ENCODE measurements around the gene TEX54. TPM values are rescaled to one million over a fixed set of nuclear protein-coding genes. Genes with fewer than 3 reads are reported as not detected.

Gene TEX54
- total and polyA plus RNA-seq, 2 of the 13 experiments (the other 11 are each of a cell fraction or from before 2014, with no cell fraction given), result not detected

DNA sequence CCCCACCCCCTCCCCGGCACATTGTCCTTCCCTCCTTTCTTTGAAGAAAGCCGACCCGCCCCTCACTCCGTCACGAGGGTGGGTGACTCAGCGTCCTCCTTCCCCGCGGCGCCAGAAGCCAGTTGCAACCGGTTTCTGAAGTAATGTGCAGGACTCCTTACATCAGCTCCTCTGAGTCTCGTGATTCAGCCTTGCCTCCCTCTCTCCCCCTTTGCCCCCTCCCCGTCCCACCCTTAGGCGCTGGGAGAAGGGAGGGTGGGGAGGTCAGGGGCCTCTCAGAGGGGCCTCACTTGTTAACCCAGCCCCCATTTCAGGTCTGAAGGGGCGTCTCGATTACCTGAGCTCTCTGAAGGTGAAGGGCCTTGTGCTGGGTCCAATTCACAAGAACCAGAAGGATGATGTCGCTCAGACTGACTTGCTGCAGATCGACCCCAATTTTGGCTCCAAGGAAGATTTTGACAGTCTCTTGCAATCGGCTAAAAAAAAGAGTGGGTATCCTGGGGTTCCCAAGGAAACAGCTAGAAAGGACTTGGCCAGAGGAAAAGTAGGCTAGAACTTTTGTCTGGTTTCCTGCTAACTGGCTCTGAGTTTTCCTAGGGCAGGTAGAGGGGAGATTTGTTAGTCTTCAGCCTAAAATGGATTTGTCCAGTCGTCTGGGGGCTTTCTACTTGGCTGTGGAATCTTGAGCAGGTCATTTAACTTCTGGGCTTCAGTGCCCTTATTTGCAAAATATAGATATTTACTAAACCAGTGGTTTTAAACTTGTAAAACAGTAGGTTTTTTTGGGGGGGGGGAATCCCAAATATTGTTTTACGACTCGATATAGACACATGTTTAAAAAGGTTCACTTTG lies 49.2 kb upstream of the TEX54 start (continued):
- TF ChIP-seq ZFP36 (IDR thresholded peaks at IDR 0.05; ENCODE audit: borderline replicate concordance, low read depth, low read length, partially characterized antibody), result no peak
- peak; percentile 33 for TF ChIP-seq RBM22 (optimal IDR thresholded peaks at IDR 0.05; ENCODE audit: low read length)
- peak; percentile 39; the same call in 1 of the 2 replicates for TF ChIP-seq NFE2 (CRISPR knock-in tag; IDR thresholded peaks at IDR 0.05)
- 0 out of 2 replicates have a peak, but pooled peaks have one; percentile 2 for TF ChIP-seq SP5 (CRISPR knock-in tag; IDR thresholded peaks at IDR 0.05; ENCODE audit: borderline replicate concordance, low read depth)
- TF ChIP-seq ZNF446 (CRISPR knock-in tag; IDR thresholded peaks at IDR 0.05), result 0 out of 2 replicates have a peak, but pooled peaks have one; percentile 3
- TF ChIP-seq, protein P1, sequence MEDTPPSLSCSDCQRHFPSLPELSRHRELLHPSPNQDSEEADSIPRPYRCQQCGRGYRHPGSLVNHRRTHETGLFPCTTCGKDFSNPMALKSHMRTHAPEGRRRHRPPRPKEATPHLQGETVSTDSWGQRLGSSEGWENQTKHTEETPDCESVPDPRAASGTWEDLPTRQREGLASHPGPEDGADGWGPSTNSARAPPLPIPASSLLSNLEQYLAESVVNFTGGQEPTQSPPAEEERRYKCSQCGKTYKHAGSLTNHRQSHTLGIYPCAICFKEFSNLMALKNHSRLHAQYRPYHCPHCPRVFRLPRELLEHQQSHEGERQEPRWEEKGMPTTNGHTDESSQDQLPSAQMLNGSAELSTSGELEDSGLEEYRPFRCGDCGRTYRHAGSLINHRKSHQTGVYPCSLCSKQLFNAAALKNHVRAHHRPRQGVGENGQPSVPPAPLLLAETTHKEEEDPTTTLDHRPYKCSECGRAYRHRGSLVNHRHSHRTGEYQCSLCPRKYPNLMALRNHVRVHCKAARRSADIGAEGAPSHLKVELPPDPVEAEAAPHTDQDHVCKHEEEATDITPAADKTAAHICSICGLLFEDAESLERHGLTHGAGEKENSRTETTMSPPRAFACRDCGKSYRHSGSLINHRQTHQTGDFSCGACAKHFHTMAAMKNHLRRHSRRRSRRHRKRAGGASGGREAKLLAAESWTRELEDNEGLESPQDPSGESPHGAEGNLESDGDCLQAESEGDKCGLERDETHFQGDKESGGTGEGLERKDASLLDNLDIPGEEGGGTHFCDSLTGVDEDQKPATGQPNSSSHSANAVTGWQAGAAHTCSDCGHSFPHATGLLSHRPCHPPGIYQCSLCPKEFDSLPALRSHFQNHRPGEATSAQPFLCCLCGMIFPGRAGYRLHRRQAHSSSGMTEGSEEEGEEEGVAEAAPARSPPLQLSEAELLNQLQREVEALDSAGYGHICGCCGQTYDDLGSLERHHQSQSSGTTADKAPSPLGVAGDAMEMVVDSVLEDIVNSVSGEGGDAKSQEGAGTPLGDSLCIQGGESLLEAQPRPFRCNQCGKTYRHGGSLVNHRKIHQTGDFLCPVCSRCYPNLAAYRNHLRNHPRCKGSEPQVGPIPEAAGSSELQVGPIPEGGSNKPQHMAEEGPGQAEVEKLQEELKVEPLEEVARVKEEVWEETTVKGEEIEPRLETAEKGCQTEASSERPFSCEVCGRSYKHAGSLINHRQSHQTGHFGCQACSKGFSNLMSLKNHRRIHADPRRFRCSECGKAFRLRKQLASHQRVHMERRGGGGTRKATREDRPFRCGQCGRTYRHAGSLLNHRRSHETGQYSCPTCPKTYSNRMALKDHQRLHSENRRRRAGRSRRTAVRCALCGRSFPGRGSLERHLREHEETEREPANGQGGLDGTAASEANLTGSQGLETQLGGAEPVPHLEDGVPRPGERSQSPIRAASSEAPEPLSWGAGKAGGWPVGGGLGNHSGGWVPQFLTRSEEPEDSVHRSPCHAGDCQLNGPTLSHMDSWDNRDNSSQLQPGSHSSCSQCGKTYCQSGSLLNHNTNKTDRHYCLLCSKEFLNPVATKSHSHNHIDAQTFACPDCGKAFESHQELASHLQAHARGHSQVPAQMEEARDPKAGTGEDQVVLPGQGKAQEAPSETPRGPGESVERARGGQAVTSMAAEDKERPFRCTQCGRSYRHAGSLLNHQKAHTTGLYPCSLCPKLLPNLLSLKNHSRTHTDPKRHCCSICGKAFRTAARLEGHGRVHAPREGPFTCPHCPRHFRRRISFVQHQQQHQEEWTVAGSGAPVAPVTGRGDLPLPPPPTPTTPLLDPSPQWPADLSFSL (CRISPR knock-in tag; IDR thresholded peaks at IDR 0.05), result no peak
- TF ChIP-seq, protein P2, sequence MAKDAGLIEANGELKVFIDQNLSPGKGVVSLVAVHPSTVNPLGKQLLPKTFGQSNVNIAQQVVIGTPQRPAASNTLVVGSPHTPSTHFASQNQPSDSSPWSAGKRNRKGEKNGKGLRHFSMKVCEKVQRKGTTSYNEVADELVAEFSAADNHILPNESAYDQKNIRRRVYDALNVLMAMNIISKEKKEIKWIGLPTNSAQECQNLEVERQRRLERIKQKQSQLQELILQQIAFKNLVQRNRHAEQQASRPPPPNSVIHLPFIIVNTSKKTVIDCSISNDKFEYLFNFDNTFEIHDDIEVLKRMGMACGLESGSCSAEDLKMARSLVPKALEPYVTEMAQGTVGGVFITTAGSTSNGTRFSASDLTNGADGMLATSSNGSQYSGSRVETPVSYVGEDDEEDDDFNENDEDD (CRISPR knock-in tag; IDR thresholded peaks at IDR 0.05; ENCODE audit: borderline replicate concordance), result 0 out of 2 replicates have a peak, but pooled peaks have one; percentile 19
- TF ChIP-seq, protein P3, sequence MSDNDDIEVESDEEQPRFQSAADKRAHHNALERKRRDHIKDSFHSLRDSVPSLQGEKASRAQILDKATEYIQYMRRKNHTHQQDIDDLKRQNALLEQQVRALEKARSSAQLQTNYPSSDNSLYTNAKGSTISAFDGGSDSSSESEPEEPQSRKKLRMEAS (IDR thresholded peaks at IDR 0.05), result 0 out of 2 replicates have a peak, but pooled peaks have one; percentile 7
- TF ChIP-seq, protein P4, sequence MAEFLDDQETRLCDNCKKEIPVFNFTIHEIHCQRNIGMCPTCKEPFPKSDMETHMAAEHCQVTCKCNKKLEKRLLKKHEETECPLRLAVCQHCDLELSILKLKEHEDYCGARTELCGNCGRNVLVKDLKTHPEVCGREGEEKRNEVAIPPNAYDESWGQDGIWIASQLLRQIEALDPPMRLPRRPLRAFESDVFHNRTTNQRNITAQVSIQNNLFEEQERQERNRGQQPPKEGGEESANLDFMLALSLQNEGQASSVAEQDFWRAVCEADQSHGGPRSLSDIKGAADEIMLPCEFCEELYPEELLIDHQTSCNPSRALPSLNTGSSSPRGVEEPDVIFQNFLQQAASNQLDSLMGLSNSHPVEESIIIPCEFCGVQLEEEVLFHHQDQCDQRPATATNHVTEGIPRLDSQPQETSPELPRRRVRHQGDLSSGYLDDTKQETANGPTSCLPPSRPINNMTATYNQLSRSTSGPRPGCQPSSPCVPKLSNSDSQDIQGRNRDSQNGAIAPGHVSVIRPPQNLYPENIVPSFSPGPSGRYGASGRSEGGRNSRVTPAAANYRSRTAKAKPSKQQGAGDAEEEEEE (CRISPR knock-in tag; IDR thresholded peaks at IDR 0.05; ENCODE audit: borderline replicate concordance), result no peak
- peak; percentile 17 for TF ChIP-seq CCAR2 (optimal IDR thresholded peaks at IDR 0.05; ENCODE audit: low read depth, low read length)
- no peak for TF ChIP-seq EHMT2 (IDR thresholded peaks at IDR 0.05; ENCODE audit: borderline replicate concordance, low read depth, low read length)
- TF ChIP-seq CEBPB (IDR thresholded peaks at IDR 0.05; ENCODE audit: borderline replicate concordance, low read depth, low read length), result peak; percentile 78; the same call in 1 of the 2 replicates
- peak; percentile 49; the same call in 1 of the 2 replicates for TF ChIP-seq DMAP1 (CRISPR knock-in tag; IDR thresholded peaks at IDR 0.05)
- peak; percentile 8; the same call in 1 of the 2 replicates for TF ChIP-seq NCOR1 (IDR thresholded peaks at IDR 0.05; ENCODE audit: borderline replicate concordance, low read length)
- TF ChIP-seq, protein P5, sequence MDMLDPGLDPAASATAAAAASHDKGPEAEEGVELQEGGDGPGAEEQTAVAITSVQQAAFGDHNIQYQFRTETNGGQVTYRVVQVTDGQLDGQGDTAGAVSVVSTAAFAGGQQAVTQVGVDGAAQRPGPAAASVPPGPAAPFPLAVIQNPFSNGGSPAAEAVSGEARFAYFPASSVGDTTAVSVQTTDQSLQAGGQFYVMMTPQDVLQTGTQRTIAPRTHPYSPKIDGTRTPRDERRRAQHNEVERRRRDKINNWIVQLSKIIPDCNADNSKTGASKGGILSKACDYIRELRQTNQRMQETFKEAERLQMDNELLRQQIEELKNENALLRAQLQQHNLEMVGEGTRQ (IDR thresholded peaks at IDR 0.05; ENCODE audit: low read depth, low read length), result 0 out of 2 replicates have a peak, but pooled peaks have one; percentile 2
- TF ChIP-seq, protein P5 (CRISPR knock-in tag; IDR thresholded peaks at IDR 0.05; ENCODE audit: borderline replicate concordance), result no peak
